Activated T-helper 17 cell treated with anti-CD3 and anti-CD28 coated beads, Interleukin-2, amount 50 U/mL, for 72 hours (primary cell): Measurements from ENCODE around the gene DAGLB. TPM values are rescaled to one million over a fixed set of nuclear protein-coding genes. Genes with fewer than 3 reads are reported as not detected.

Experiments used
- ATAC-seq: fragments of 150-1000 bp; cut with Tn5 transposase; replicated peaks from 2 replicates; pipeline ENCODE4 v1.10.0; 2021; ENCODE audit warnings: mild to moderate bottlenecking, moderate library complexity
- H3K27ac Mint-ChIP-seq: one replicate; pipeline ENCODE4 v1.8.0; 2022; ENCODE audit warnings: mixed read lengths
- H3K27me3 Mint-ChIP-seq: one replicate; pipeline ENCODE4 v1.8.0; 2022; ENCODE audit warnings: mixed read lengths
- H3K36me3 Mint-ChIP-seq: one replicate; pipeline ENCODE4 v1.8.0; 2022; ENCODE audit warnings: low read depth, mild to moderate bottlenecking, mixed read lengths
- H3K4me1 Mint-ChIP-seq: one replicate; pipeline ENCODE4 v1.8.0; 2022; ENCODE audit warnings: mixed read lengths
- H3K4me3 Mint-ChIP-seq: one replicate; pipeline ENCODE4 v1.8.0; 2022; ENCODE audit warnings: mild to moderate bottlenecking, mixed read lengths
- H3K9me3 Mint-ChIP-seq: one replicate; pipeline ENCODE4 v1.8.0; 2022; ENCODE audit warnings: mixed read lengths
- total RNA-seq, 2 donors: library from RNA; stranded (reverse); gene quantifications; one replicate each; pipeline ENCODE4 v1.2.3, GENCODE V29; 2022

Gene DAGLB
- total RNA-seq, 2 donors from 2014 or later: 15.0 to 22.7 TPM

- Mint-ChIP-seq H3K27ac (no peak overlapping the region), H3K27me3 (no peaks in the 10 kb centered on the region), H3K36me3 (peaks cover 88% of the 10 kb centered on the region), H3K4me1 (peaks cover under 1% of the 10 kb centered on the region), H3K4me3 (no peak overlapping the region), H3K9me3 (no peaks in the 10 kb centered on the region)
- ATAC-seq: no peak
These were observed 17.3 kb downstream of the DAGLB start for GRCh38 chr7:6430271-6430940.

- Mint-ChIP-seq H3K27me3 (no peaks in the 10 kb centered on the region), H3K9me3 (no peaks in the 10 kb centered on the region), H3K36me3 (peaks cover 69% of the 10 kb centered on the region), H3K4me1 (no peaks in the 10 kb centered on the region), H3K27ac (no peak overlapping the region), H3K4me3 (no peak overlapping the region)
- ATAC-seq: no peak
These were observed 21.8 kb downstream of the DAGLB start for GRCh38 chr7:6425948-6426347.

GRCh38 chr7:6423942-6424701, 23.6 kb downstream of the DAGLB start:
- Mint-ChIP-seq H3K9me3 (no peaks in the 10 kb centered on the region), H3K4me1 (no peaks in the 10 kb centered on the region), H3K27me3 (no peaks in the 10 kb centered on the region), H3K27ac (peak overlapping the region; percentile 36), H3K4me3 (no peak overlapping the region), H3K36me3 (peaks cover 54% of the 10 kb centered on the region)
- ATAC-seq: no peak

DNA sequence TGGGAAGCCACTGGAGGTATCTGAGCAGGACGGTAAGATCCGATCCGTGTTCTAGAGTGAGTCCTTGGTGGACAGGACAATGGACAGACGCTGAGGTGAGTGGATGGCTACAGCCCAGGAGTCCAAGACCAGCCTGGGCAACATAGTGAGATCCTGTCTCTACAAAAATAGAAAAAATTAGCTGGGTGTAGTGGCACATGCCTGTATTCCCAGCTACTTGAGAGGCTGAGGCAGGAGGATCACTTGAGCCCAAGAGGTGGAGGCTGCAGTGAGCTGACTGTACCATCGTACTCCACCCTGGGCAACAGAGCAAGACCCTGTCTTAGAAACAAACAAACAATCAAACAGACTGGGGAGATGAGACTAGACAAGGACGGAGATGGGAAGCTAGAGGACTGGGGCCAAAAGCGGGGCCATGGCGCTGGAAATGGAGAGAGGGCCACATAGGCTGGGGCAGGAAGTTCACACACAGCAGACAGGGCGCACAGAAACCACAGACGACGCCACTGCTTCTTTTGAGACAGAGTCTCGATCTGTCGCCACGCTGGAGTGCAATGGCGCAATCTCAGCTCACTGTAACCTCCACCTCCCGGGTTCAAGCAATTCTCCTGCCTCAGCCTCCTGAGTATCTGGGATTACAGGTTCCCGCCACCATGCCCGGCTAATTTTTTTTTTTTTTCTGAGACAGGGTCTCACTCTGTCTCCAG, 24.7 kb downstream of the DAGLB start:
- Mint-ChIP-seq H3K27me3 (no peaks in the 10 kb centered on the region), H3K36me3 (peaks cover 43% of the 10 kb centered on the region), H3K4me1 (no peaks in the 10 kb centered on the region), H3K4me3 (no peak overlapping the region), H3K9me3 (no peaks in the 10 kb centered on the region), H3K27ac (peak overlapping the region; percentile 62)
- no peak for ATAC-seq

DNA sequence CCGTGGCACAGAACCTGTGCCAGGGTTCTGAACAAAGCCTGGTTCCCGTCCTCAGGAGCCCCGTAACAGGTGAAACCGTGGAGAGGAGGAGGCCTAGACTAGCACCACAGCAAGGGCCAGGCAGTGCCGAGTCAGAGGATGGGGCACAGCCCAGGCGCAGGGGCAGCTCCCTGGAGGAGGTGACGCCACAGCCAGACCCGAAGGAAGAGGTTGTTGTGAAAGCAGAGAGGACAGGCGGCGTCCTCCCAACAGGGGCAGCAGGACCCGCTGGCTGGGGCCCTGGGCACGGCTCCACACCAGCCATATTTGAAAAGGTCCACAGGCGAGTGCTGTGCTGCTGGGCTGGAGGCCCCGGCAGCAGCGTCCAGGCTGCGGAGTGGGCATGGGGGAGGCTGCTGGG, 25.7 kb downstream of the DAGLB start:
- ATAC-seq: no peak
- no peaks in the 10 kb centered on the region for H3K9me3 Mint-ChIP-seq
- H3K27ac Mint-ChIP-seq: no peak overlapping the region
- H3K27me3 Mint-ChIP-seq: no peaks in the 10 kb centered on the region
- H3K4me1 Mint-ChIP-seq: no peaks in the 10 kb centered on the region
- H3K36me3 Mint-ChIP-seq: peaks cover 38% of the 10 kb centered on the region
- no peak overlapping the region for H3K4me3 Mint-ChIP-seq

GRCh38 chr7:6420680-6421079, 27.1 kb downstream of the DAGLB start:
- H3K27me3 Mint-ChIP-seq: no peaks in the 10 kb centered on the region
- no peak for ATAC-seq
- H3K4me1 Mint-ChIP-seq: no peaks in the 10 kb centered on the region
- peaks cover 41% of the 10 kb centered on the region for H3K36me3 Mint-ChIP-seq
- no peaks in the 10 kb centered on the region for H3K9me3 Mint-ChIP-seq
- no peak overlapping the region for H3K27ac Mint-ChIP-seq
- H3K4me3 Mint-ChIP-seq: no peak overlapping the region

DNA sequence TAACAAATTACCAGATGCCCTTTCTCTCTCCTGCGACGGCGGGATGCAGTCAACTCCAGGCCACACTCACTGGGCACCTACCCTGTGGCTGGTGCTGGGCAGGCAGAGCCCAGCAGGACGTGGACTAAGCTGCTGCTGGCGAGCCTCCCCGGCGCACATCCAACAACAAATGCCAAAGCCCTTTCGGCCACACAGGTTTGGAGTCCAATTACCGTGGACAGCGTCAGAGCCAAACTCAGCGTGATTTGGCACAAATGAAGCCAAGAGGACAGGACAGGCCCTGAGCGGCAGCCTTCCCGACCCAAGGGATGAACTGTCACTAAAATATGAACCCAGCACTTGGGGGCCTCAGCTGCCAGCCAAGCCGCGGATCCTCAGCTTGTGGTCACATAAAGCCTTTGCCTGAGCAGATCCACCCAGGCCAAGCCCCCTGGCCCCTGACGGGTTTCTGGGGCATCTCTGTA, 28.4 kb downstream of the DAGLB start:
- Mint-ChIP-seq H3K27ac (no peak overlapping the region), H3K4me3 (no peak overlapping the region), H3K4me1 (no peaks in the 10 kb centered on the region), H3K9me3 (no peaks in the 10 kb centered on the region), H3K27me3 (no peaks in the 10 kb centered on the region), H3K36me3 (peaks cover 42% of the 10 kb centered on the region)
- ATAC-seq: no peak

DNA sequence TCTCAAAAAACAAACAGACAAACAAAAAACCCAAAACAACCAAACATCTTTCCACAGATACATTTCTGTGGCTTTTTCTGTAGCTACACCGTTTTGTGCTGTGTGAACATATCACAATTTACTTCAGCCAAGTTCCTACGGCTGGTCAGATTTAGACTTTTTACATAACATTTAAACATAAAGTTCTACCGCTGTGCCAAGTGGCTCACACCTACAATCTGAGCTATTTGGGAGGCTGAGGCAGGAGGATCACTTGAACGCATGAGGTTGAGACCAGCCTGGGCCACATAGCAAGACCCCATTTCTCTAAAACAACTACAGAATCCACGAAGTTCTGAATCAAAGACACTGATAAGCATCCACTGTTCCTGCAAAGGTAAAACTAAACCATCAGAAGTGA, 30.3 kb downstream of the DAGLB start:
- no peak for ATAC-seq
- Mint-ChIP-seq H3K27me3 (no peaks in the 10 kb centered on the region), H3K4me3 (no peak overlapping the region), H3K9me3 (no peaks in the 10 kb centered on the region), H3K27ac (no peak overlapping the region), H3K36me3 (peaks cover 51% of the 10 kb centered on the region), H3K4me1 (no peaks in the 10 kb centered on the region)

DNA sequence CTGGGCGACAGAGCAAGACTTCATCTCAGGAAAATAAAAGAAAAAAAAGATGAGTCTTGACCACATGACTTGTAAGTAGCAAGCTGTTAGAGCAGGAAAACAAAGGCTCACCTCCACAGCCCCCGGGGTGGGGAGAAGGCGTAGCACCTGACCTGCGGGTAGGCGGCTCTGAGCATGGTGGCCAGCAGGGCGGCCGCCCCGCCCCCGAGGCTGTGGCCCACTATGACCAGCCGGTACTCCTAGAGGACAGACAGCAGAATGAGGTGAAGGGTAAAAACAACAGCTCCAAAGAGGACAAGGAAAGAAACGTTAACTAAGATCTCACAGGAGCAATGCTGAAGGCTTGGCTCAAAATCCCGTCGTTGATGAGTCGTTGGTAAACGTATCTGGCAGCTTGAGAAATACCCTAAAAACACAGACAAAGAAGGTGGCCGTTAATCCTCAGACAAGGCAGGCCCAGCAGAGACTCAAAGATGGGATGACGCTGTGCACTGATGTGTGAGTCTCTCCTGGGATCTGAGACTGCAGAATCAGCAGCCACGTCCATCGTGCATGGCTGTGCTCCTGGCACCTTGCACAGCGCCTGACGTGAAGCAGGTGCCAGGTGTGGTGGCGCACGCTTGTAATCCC, 31.1 kb downstream of the DAGLB start:
- peaks cover 59% of the 10 kb centered on the region for H3K36me3 Mint-ChIP-seq
- no peak overlapping the region for H3K4me3 Mint-ChIP-seq
- no peaks in the 10 kb centered on the region for H3K27me3 Mint-ChIP-seq
- H3K4me1 Mint-ChIP-seq: no peaks in the 10 kb centered on the region
- H3K27ac Mint-ChIP-seq: no peak overlapping the region
- no peak for ATAC-seq
- H3K9me3 Mint-ChIP-seq: no peaks in the 10 kb centered on the region

DNA sequence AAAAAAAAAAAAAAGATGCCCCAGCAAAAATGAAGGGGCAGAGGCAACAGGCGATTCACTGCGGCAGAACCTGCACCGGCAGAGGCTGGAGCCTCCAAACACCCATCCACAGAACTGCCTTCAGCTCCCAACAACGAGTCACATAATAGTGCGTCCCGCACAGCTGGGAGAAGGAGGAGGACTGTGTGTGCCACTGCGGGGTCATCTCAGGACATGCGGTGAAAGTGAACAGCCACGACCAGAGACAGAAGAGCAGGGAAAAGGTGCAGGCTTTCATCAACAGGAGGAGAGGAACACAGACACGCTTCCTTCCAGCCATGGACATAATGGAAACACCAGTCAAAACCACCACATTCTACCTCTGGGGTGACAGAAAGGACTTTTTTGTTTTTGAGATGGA, 34.1 kb downstream of the DAGLB start:
- Mint-ChIP-seq H3K4me3 (no peak overlapping the region), H3K9me3 (no peaks in the 10 kb centered on the region), H3K4me1 (no peaks in the 10 kb centered on the region), H3K27me3 (no peaks in the 10 kb centered on the region), H3K27ac (no peak overlapping the region), H3K36me3 (peaks cover 83% of the 10 kb centered on the region)
- ATAC-seq: no peak

GRCh38 chr7:6409944-6410693, 37.6 kb downstream of the DAGLB start:
- Mint-ChIP-seq H3K4me1 (no peaks in the 10 kb centered on the region), H3K9me3 (no peaks in the 10 kb centered on the region), H3K27me3 (no peaks in the 10 kb centered on the region), H3K4me3 (no peak overlapping the region), H3K36me3 (peaks cover 91% of the 10 kb centered on the region), H3K27ac (no peak overlapping the region)
- no peak for ATAC-seq

GRCh38 chr7:6409091-6409490, 38.7 kb downstream of the DAGLB start:
- H3K36me3 Mint-ChIP-seq: peaks cover 91% of the 10 kb centered on the region
- no peak overlapping the region for H3K27ac Mint-ChIP-seq
- no peaks in the 10 kb centered on the region for H3K9me3 Mint-ChIP-seq
- no peak overlapping the region for H3K4me3 Mint-ChIP-seq
- ATAC-seq: no peak
- no peaks in the 10 kb centered on the region for H3K4me1 Mint-ChIP-seq
- H3K27me3 Mint-ChIP-seq: no peaks in the 10 kb centered on the region

GRCh38 chr7:6407434-6407833, 40.3 kb downstream of the DAGLB start:
- Mint-ChIP-seq H3K27me3 (no peaks in the 10 kb centered on the region), H3K36me3 (peaks cover 91% of the 10 kb centered on the region), H3K4me3 (no peak overlapping the region), H3K4me1 (no peaks in the 10 kb centered on the region), H3K9me3 (no peaks in the 10 kb centered on the region), H3K27ac (peak overlapping the region; percentile 24)
- no peak for ATAC-seq

DNA sequence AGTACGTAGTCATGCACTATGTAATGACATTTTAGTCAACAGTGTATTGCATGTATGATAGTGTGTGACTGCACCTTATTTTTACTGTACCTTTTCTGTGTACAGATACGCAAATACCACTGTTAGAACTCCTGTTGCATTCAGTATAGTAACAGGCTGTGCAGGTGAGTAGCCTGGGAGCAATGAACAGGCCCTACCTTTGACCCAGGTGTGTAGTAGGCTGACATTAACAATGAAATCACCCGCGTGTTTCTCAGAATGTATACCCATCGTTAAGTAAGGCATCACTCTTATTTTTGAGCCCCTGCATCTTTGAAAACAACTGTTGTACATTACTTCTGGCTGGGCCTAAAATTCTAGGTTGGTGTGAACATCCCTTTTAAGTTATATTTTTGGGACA, 41.6 kb downstream of the DAGLB start:
- no peak overlapping the region for H3K4me3 Mint-ChIP-seq
- no peak overlapping the region for H3K27ac Mint-ChIP-seq
- no peaks in the 10 kb centered on the region for H3K9me3 Mint-ChIP-seq
- H3K27me3 Mint-ChIP-seq: no peaks in the 10 kb centered on the region
- ATAC-seq: no peak
- H3K4me1 Mint-ChIP-seq: no peaks in the 10 kb centered on the region
- peaks cover 93% of the 10 kb centered on the region for H3K36me3 Mint-ChIP-seq
